GM19043 (cell line): ENCODE data around the gene LENG9.

Source experiments
- ATAC-seq: cut with Tn5 transposase; IDR thresholded peaks from one replicate; pipeline ENCODE4 v1.9.1; 2021; ENCODE audit warnings: low read depth; ENCODE audit not compliant: unreplicated experiment

LENG9 gene

GRCh38 chr19:54444737-54445136 lies 18.8 kb downstream of the LENG9 start:
- no peak for ATAC-seq

GRCh38 chr19:54440641-54441040 lies 22.9 kb downstream of the LENG9 start:
- ATAC-seq, result no peak

DNA sequence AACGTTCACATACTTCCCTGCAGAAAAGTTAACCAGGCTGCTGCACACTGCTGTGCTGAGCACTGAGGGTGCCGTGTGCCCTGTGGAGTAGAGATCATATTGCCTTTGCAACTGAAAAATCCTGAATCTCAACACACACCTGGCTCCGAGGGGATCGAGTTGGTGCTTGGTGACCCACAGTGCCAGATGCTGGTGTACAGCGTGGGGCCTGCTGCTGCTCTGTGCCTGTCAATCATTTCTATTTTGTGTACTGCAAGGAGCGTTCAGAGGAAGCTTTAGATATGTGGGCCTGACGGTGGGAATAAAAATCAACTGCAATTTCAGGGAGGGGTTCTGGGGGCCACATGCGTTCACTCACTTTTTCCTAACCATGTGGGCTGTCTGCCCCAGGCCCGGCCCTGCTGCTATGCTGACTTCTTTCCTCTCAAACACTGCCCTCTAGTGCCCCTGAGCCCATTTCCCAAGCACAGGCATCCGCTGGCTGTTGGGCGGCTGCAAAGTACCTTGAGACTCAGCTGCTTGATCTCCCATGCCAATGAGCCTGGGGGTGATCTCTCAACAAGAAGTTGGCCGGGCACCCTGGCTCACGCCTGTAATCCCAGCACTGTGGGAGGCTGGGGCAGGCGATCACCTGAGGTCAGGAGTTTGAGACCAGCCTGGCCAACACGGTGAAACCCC lies 24.3 kb downstream of the LENG9 start:
- no peak for ATAC-seq

DNA sequence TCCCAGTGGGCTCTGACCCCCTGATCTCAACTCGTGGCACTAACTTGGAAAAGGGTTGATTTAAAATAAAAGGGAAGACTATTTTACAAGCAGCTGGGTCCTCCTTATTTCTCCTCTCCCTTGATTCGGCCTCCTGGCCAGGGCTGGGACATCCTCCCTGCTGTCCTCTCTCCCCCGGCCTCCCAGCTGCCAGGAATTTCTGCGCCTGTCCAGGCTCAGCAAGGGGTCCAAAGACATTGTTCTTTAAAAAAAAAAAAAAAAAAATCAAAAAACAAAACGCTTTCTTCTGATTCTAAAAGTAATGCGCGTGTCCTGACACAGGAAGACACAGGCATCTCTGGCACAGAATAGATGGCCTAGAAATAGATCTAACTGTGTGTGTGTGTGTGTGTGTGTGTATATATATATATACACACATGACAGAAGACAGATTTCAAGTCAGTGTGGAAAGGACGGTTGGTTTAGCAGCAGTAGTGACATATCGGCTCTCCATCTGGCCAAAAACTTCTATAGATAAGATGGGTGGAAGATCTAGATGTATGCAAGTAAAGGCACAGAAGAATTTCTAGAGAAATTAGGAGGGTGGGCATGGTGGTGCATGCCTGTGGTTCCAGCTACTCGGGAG lies 26.8 kb downstream of the LENG9 start:
- no peak for ATAC-seq

GRCh38 chr19:54436031-54436523 lies 27.5 kb downstream of the LENG9 start:
- ATAC-seq, result no peak

- ATAC-seq, result no peak
Observed at GRCh38 chr19:54435551-54436016, 28.0 kb downstream of the LENG9 start.

DNA sequence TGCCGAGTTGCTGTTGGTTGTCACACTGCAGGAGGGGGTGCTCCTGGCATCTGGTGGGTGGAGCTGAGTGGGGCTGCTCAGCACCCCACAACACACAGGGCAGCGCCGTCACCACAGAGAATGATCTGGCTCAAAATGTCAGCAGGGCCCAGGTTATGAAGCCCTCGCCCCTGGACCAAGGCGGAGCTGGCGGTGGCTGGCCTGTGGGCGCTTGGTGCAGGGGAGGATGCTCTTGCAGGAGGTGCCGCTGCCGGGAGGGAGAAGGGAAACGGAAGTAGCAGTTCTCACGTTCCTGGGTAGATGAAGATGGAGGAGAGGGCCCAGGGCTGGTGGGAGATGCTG lies 28.7 kb downstream of the LENG9 start:
- no peak for ATAC-seq

DNA sequence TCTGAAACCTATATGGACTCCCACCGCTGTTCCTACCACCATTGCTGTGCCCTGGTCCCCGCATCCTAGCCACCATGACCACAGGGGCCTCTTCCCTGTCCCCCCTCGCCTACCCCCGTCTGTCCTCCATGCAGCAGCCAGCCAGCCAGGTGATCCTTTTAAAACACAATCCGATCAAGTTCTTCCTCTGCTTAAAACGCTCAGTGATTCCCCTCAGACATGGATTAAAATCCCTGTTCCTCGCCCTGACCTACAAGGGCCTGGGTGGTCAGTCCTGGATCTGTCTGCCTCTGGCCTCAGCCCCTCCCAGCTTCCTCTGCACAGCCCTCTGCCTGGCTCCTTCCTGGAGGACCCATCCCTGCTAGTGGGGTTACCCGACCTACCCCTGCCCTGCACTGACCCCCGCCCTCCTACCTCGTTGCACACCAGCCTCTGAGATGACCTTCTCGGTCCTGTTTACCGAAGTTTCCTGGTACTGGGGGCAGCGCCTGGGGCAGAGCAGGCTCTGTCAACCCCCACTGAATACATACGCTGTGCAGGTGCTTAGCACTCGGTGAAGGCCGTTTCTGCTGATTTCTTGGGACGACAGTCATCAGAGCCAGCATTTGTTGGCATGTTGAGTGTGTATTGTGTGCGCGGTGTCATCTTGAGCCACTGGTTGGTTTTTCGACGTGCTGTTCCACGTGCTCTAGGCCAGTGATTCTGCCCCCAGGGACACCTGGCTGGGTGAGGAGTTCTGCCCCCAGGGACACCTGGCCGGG lies 29.3 kb downstream of the LENG9 start:
- no peak for ATAC-seq

DNA sequence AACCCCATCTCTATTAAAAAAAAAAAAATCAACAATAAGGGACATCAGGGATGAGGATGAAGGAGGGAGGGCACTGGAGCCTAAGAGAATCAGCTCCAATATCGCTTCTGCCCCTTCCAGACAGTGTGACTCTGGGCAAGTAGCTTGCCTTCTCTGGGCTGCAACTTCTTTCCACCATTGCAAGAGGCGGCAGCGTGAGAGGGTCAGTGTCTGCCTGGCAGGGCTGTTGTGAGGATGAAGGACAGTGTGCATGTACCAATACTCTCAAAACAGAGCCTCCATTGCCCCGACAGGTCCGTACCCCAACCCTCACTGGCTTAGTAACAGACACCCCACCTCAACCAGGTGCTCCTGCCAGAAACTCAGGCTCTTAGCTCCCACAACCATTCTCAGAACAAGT lies 29.9 kb downstream of the LENG9 start:
- ATAC-seq, result no peak

GRCh38 chr19:54432144-54432738 lies 31.3 kb downstream of the LENG9 start:
- no peak for ATAC-seq

GRCh38 chr19:54431255-54431838 lies 32.2 kb downstream of the LENG9 start:
- no peak for ATAC-seq

GRCh38 chr19:54430306-54431254 lies 33.0 kb downstream of the LENG9 start:
- no peak for ATAC-seq

- no peak for ATAC-seq
Observed at GRCh38 chr19:54429545-54430227, 33.9 kb downstream of the LENG9 start.

DNA sequence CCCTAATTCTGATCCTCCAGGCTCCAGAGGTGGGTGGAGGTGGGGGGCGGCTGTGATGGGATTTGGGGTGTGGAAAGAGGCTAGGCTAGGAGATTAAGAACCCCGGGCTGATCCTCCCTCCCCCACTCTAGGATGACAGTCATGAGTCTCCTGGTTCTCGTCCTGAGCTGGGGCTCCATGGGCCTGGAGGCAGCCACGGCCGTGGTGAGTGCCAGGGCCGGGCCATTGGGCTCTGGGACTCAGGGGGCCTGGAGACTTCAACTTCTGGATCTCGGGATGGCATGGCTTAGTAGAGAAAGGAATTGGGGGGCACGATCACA lies 34.4 kb downstream of the LENG9 start:
- no peak for ATAC-seq

DNA sequence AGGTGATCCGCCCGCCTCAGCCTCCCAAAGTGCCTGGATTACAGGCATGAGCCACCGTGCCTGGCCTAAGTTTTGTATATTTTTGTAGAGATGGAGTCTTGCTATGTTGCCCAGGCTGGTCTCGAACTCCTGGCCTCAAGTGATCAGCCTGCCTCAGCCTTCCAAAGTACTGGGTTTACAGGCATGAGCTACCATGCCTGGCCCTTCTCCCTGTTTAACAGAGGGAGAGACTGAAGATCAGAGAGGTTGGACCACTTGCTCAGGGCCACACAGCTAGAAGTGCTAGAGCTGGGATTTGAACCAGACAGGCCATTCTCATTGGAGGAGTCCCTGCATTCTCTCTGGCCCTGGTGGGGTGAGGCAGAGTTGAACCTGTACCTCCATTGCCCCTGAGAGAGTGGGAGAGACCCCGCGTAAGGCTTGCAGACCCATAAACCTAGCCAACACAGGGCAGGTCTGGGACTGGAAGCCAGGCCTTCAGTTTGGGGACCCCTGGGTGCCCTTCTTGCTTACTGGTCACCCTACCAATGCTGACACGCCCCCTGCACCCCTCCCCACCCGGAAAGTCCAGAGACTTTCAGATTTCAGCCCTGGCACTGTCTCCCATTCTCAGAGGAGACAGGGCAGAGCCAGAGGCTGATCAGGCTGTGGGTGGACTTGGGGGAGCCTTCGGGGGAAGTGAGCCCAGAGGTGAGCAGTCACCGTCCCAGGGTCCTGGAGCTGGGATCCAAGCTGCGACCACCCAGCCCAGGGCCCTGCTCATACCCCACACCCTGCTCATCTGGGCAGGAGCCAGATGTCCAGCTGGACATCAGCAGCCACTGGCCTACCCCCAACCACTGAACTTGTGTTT lies 35.0 kb downstream of the LENG9 start:
- no peak for ATAC-seq

DNA sequence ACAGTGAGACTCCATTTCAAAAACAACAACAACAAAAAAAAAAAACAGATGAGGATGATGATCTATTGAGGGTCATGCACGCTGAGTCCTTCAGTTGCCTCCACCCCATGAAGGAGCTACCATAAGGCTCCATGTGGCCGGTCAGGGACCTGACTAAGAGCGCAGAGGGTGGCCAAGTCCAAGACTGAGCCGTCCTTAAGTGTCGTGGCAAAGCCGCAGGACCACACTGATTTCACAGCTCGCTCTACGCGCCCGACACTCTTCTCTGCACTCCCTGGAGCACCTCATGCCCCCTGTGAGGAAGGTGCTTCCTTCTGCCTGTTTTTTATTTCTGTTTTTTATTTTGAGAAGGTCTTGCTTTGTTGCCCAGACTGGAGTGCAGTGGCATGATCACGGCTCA lies 36.0 kb downstream of the LENG9 start:
- no peak for ATAC-seq

DNA sequence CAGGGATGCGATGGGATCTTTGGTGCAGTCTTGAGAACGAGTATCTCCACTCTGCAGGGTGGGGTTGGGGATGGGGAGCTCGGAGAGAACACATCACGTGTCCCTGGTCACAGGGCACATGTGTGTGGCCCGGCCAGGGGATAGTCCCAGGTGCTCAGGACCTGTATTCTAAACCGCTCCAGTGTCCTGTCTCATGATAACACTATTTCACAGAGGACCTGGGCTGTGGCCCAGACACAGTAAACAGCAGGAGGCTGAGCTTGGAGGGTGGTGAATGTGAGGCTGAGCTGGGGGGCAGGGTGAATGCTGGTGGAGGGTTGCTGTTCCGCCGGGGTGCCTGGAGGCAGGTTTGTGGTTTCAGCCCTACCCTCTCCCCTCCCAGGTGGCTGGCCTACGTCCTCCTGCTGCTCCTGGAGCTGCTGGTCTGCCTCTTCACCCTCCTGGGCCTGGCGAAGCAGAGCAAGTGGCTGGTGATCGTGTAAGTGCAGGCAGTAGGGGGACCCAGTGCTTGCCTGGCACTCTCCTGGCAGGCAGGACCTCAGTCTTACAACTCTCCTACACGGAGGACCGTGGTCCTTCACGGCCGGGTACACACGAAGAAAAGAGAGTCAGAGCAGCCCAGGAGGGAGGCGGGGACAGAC lies 37.2 kb downstream of the LENG9 start:
- no peak for ATAC-seq

DNA sequence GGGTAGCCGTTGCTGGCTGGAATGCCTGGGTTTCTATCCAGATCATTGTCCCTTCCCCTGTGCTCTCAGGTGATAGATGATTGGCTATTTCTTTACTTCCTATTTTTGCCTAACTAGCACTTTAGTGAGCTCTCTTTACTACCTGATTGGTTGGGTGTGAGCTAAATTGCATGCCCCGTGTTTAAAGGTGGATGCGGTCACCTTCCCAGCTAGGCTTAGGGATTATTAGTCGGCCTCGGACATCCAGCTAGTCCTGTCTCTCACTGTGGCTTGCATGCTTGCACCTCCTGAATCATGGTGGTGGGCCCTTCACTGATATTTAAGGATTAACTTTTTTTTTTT lies 38.2 kb downstream of the LENG9 start:
- ATAC-seq, result no peak
